Measurements from ENCODE around the gene PXMP4. TPM values are rescaled to one million over a fixed set of nuclear protein-coding genes. Genes with fewer than 3 reads are reported as not detected.
A peak's percentile ranks its signal among the peaks of the same experiment; 100 is the strongest.

Gene PXMP4
- total and polyA plus RNA-seq, 5 experiments from 2014 or later: 8.9 to 16.1 (median 12.1) TPM

- POLR2A ChIA-PET: interaction anchor here (1.2 to 2.7 kb wide), 14 partner anchors 11 to 382 kb away, joined by 3 to 50 read pairs (median 7); partner anchors contain the start of genes C20orf144, CBFA2T2, CDK5RAP1 and E2F1
- H3K36me3 Mint-ChIP-seq: peaks cover 2 to 5% (median 2%) of the 10 kb centered on the region in 3 donors
- H3K4me3 Mint-ChIP-seq: peak overlapping the region; percentile 67 to 92 (median 86)
- H3K4me1 Mint-ChIP-seq: peaks cover 16 to 28% (median 23%) of the 10 kb centered on the region in 4 donors
- peak in 2 of 10 donors; percentile 1 to 9 for DNase-seq
- ATAC-seq: no peak
- peak overlapping the region; percentile 84 to 98 (median 95) for H3K27ac Mint-ChIP-seq
- H3K9me3 Mint-ChIP-seq: peaks cover 0 to 8% (median 2%) of the 10 kb centered on the region in 9 donors
- no peaks in the 10 kb centered on the region for H3K27me3 Mint-ChIP-seq
These were observed 11.0 kb upstream of the PXMP4 start for GRCh38 chr20:33730946-33731692.

GRCh38 chr20:33729101-33729500 is 9.0 kb upstream of the PXMP4 start:
- POLR2A ChIA-PET: interaction anchor here (0.7 to 2.3 kb wide), 2 partner anchors 47 to 61 kb away, joined by 4 to 14 read pairs; no protein-coding TSS in a partner anchor
- DNase-seq: no peak
- Mint-ChIP-seq H3K27me3 (no peaks in the 10 kb centered on the region), H3K4me3 (peak overlapping the region in 2 of 10 donors; percentile 5 to 51), H3K36me3 (no peaks in the 10 kb centered on the region), H3K9me3 (peaks cover 0 to 3% (median 0%) of the 10 kb centered on the region in 9 donors), H3K27ac (peak overlapping the region in 4 of 10 donors; percentile 12 to 53 (median 30)), H3K4me1 (peaks cover 11 to 23% (median 19%) of the 10 kb centered on the region in 4 donors)
- no peak for ATAC-seq

DNA sequence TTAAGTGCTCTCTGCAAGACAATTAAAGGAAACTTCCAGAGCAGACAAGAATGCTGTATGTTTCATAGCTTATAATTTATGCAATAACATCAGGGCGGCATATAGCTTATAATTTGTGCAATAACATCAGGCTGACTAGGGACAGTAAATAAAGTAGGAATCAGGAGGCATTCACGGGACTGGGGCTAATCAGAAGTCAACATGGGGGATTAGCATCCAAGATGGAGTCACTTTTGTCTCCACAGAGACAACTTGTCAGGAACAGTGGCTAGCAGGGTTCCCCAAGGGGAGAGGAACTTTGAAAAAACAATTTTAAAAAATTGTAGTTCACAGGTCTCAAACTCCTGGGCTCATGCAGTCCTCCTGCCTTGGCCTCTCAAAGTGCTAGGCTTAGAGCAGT is 8.4 kb upstream of the PXMP4 start:
- no peaks in the 10 kb centered on the region for H3K36me3 Mint-ChIP-seq
- H3K4me1 Mint-ChIP-seq: peaks cover 5 to 17% (median 12%) of the 10 kb centered on the region in 4 donors
- no peaks in the 10 kb centered on the region for H3K27me3 Mint-ChIP-seq
- H3K27ac Mint-ChIP-seq: peak overlapping the region in 3 of 10 donors; percentile 6 to 56 (median 48)
- DNase-seq (no peak), ATAC-seq (no peak)
- POLR2A ChIA-PET: interaction anchor here (1.0 kb wide), 1 partner anchor 8 kb away, joined by 8 read pairs; the partner anchor contains the start of gene PXMP4
- no peak overlapping the region for H3K4me3 Mint-ChIP-seq
- no peaks in the 10 kb centered on the region for H3K9me3 Mint-ChIP-seq

GRCh38 chr20:33727806-33728205 is 7.7 kb upstream of the PXMP4 start:
- Mint-ChIP-seq H3K9me3 (no peaks in the 10 kb centered on the region), H3K27ac (peak overlapping the region in 1 of 10 donors; percentile 48), H3K4me3 (no peak overlapping the region), H3K27me3 (no peaks in the 10 kb centered on the region), H3K36me3 (no peaks in the 10 kb centered on the region), H3K4me1 (peaks cover 5 to 13% (median 9%) of the 10 kb centered on the region in 4 donors)
- ATAC-seq (no peak), DNase-seq (no peak)
- POLR2A ChIA-PET: interaction anchor here (1.0 kb wide), 1 partner anchor 8 kb away, joined by 8 read pairs; the partner anchor contains the start of gene PXMP4

- H3K4me1 Mint-ChIP-seq: peaks cover 3 to 10% (median 6%) of the 10 kb centered on the region in 4 donors
- H3K36me3 Mint-ChIP-seq: no peaks in the 10 kb centered on the region
- DNase-seq (no peak), ATAC-seq (no peak)
- no peak overlapping the region for H3K4me3 Mint-ChIP-seq
- no peaks in the 10 kb centered on the region for H3K27me3 Mint-ChIP-seq
- H3K27ac Mint-ChIP-seq: no peak overlapping the region
- POLR2A ChIA-PET: interaction anchor here (0.6 kb wide), 1 partner anchor 36 kb away, joined by 3 read pairs; no protein-coding TSS in a partner anchor
- no peaks in the 10 kb centered on the region for H3K9me3 Mint-ChIP-seq
These were observed 7.0 kb upstream of the PXMP4 start for GRCh38 chr20:33727115-33727479.

- H3K27me3 Mint-ChIP-seq: no peaks in the 10 kb centered on the region
These were observed 5.6 kb upstream of the PXMP4 start for GRCh38 chr20:33725607-33726264.

GRCh38 chr20:33724439-33725094 is 4.5 kb upstream of the PXMP4 start:
- no peaks in the 10 kb centered on the region for H3K27me3 Mint-ChIP-seq
- POLR2A ChIA-PET: interaction anchor here (0.6 kb wide), 1 partner anchor 1608 kb away, joined by 8 read pairs; no protein-coding TSS in a partner anchor
- no peak for DNase-seq
- no peak overlapping the region for H3K4me3 Mint-ChIP-seq
- peaks cover 5 to 19% (median 11%) of the 10 kb centered on the region in 4 donors for H3K4me1 Mint-ChIP-seq
- H3K36me3 Mint-ChIP-seq: no peaks in the 10 kb centered on the region
- H3K27ac Mint-ChIP-seq: peak overlapping the region in 1 of 10 donors; percentile 24
- no peak for ATAC-seq
- H3K9me3 Mint-ChIP-seq: peaks cover 0 to 9% (median 0%) of the 10 kb centered on the region in 9 donors

More at GRCh38 chr20:33725607-33726264, 5.6 kb upstream of the PXMP4 start:
- POLR2A ChIA-PET: interaction anchor here (0.5 kb wide), 1 partner anchor 840 kb away, joined by 3 read pairs; no protein-coding TSS in a partner anchor
- H3K9me3 Mint-ChIP-seq: peaks cover 0 to under 1% (median 0%) of the 10 kb centered on the region in 9 donors
- DNase-seq: no peak
- H3K36me3 Mint-ChIP-seq: no peaks in the 10 kb centered on the region
- no peak overlapping the region for H3K27ac Mint-ChIP-seq
- ATAC-seq: no peak
- H3K4me1 Mint-ChIP-seq: peaks cover 0 to 11% (median 4%) of the 10 kb centered on the region in 4 donors
- H3K4me3 Mint-ChIP-seq: no peak overlapping the region

GRCh38 chr20:33721391-33722140 is 1.5 kb upstream of the PXMP4 start:
- Mint-ChIP-seq H3K27me3 (no peaks in the 10 kb centered on the region), H3K27ac (peak overlapping the region in 4 of 10 donors; percentile 76 to 96 (median 90)), H3K9me3 (peaks cover 0 to 9% (median 0%) of the 10 kb centered on the region in 9 donors), H3K36me3 (peaks cover 0 to 5% (median 0%) of the 10 kb centered on the region in 3 donors), H3K4me3 (peak overlapping the region in 8 of 10 donors; percentile 65 to 97 (median 85)), H3K4me1 (peaks cover 12 to 35% (median 26%) of the 10 kb centered on the region in 4 donors)
- DNase-seq (no peak), ATAC-seq (no peak)
- POLR2A ChIA-PET: interaction anchor here (1.7 to 2.6 kb wide), 2 partner anchors 11 to 53 kb away, joined by 8 to 50 read pairs; partner anchors contain the start of gene ZNF341

DNA sequence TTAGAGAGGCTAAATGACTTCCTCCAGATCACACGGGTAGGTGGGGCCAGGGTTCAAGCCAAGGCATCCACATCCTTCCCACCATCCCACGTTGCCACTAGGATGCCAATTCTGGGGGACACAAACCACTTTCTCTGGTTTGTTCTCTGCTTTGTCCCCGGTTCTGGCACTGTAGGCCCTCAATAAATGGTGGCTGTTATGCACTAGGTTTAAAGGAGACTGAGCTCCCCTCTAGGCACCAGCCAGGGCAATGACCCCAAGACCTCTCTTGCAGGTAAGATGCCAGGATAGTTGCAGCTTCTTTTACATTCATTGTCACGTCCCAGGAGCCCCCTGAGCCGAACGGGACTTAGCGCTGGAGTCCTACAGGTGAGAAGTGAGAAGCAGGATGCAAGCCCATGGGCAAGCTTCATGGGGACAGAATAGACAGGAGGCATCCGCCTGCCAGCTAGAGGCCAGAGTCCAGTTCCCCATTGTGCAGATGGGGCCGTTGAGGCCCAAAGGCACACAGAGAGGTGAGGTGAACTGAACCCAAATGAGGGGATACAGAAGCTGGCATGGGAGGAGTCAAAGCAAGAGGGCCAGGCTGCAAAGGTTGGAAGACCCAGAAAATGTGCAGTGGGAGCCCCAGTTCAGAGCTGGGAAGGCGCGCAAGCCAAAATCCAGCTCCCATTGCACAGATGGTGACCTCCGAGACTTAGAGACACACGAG is 677 bp downstream of the PXMP4 start:
- H3K9me3 Mint-ChIP-seq: peaks cover 0 to 9% (median 0%) of the 10 kb centered on the region in 9 donors
- ATAC-seq (no peak), DNase-seq (peak in 2 of 10 donors; percentile 3 to 18)
- H3K27ac Mint-ChIP-seq: peak overlapping the region; percentile 76 to 98 (median 93)
- peaks cover 0 to 17% (median 0%) of the 10 kb centered on the region in 3 donors for H3K36me3 Mint-ChIP-seq
- H3K4me1 Mint-ChIP-seq: peaks cover 16 to 40% (median 29%) of the 10 kb centered on the region in 4 donors
- H3K4me3 Mint-ChIP-seq: peak overlapping the region; percentile 70 to 97 (median 88)
- POLR2A ChIA-PET: interaction anchor here (0.7 to 2.6 kb wide), 18 partner anchors 8 to 393 kb away, joined by 3 to 50 read pairs (median 6); partner anchors contain the start of genes ACTL10, E2F1, RALY and ZNF341
- H3K27me3 Mint-ChIP-seq: no peaks in the 10 kb centered on the region

GRCh38 chr20:33716498-33716897 is 3.6 kb downstream of the PXMP4 start:
- peak overlapping the region in 2 of 10 donors; percentile 43 to 59 for H3K27ac Mint-ChIP-seq
- H3K4me1 Mint-ChIP-seq: peaks cover 20 to 38% (median 27%) of the 10 kb centered on the region in 4 donors
- H3K4me3 Mint-ChIP-seq: no peak overlapping the region
- H3K27me3 Mint-ChIP-seq: no peaks in the 10 kb centered on the region
- DNase-seq (no peak), ATAC-seq (no peak)
- peaks cover 8 to 46% (median 9%) of the 10 kb centered on the region in 3 donors for H3K36me3 Mint-ChIP-seq
- POLR2A ChIA-PET: interaction anchor here (0.5 to 0.6 kb wide), 2 partner anchors 26 to 943 kb away, joined by 7 to 9 read pairs; no protein-coding TSS in a partner anchor
- peaks cover 0 to 9% (median 0%) of the 10 kb centered on the region in 9 donors for H3K9me3 Mint-ChIP-seq
